Neuronal stem cell (in vitro differentiated cells): ENCODE results near the gene MTFR1L.
"Not testable (repeated sequence)": the region's sequence is repeated elsewhere in the genome, so short reads cannot be mapped to it uniquely, and the experiment has no call there.

ENCODE experiments used
- DNase-seq: peaks from one replicate; pipeline ENCODE4 v3.0.0-alpha.2; 2013; ENCODE audit warnings: low spot score
- H2AFZ ChIP-seq: one replicate; pipeline ENCODE4 v1.6.1; 2013; ENCODE audit warnings: mild to moderate bottlenecking, low read length, inconsistent platforms
- H2AK5ac ChIP-seq: 2 replicates; pipeline ENCODE4 v1.6.1; 2013; ENCODE audit warnings: low read depth, mild to moderate bottlenecking, inconsistent platforms, low read length, moderate library complexity, mixed read lengths
- H2BK120ac ChIP-seq: 2 replicates; pipeline ENCODE4 v1.6.1; 2013; ENCODE audit warnings: low read depth, mild to moderate bottlenecking, inconsistent platforms, low read length, moderate library complexity, mixed read lengths
- H2BK12ac ChIP-seq: one replicate; pipeline ENCODE4 v1.6.1; 2013; ENCODE audit warnings: low read length, inconsistent platforms
- H2BK15ac ChIP-seq: 2 replicates; pipeline ENCODE4 v1.6.1; 2013; ENCODE audit warnings: mild to moderate bottlenecking, low read length, inconsistent platforms, mixed read lengths
- H2BK5ac ChIP-seq: one replicate; pipeline ENCODE4 v1.6.1; 2013; ENCODE audit warnings: inconsistent platforms, mild to moderate bottlenecking, low read length, moderate library complexity
- H3K14ac ChIP-seq: one replicate; pipeline ENCODE4 v1.6.1; 2013; ENCODE audit warnings: low read length, inconsistent platforms
- H3K18ac ChIP-seq: 2 replicates; pipeline ENCODE4 v1.6.1; 2013; ENCODE audit warnings: low read length, inconsistent platforms
- H3K23ac ChIP-seq: 2 replicates; pipeline ENCODE4 v1.6.1; 2013; ENCODE audit warnings: low read depth, mild to moderate bottlenecking, mixed read lengths, low read length, inconsistent platforms; ENCODE audit not compliant: poor library complexity
- H3K27ac ChIP-seq: replicated peaks from 3 replicates; pipeline ENCODE4 v1.5.1; 2013; ENCODE audit warnings: low read length, inconsistent platforms
- H3K27me3 ChIP-seq, 3 experiments: 2 replicates each; pipeline ENCODE4 v1.6.1; 2013; ENCODE audit warnings: low read length in 3 of 3, mild to moderate bottlenecking in 2 of 3, inconsistent platforms in 1 of 3, low read depth in 1 of 3, mixed read lengths in 1 of 3, moderate library complexity in 1 of 3; ENCODE audit not compliant: control insufficient read depth in 3 of 3, insufficient read depth in 3 of 3
- H3K36me3 ChIP-seq, 2 donors: replicated peaks in 1 of 2; 2 replicates each; pipeline ENCODE4 v1.6.1; 2013; ENCODE audit warnings: low read length in 2 of 2; ENCODE audit not compliant: control insufficient read depth in 2 of 2, insufficient read depth in 2 of 2
- H3K4ac ChIP-seq: 2 replicates; pipeline ENCODE4 v1.6.1; 2013; ENCODE audit warnings: inconsistent platforms, mild to moderate bottlenecking, low read length, moderate library complexity
- H3K4me1 ChIP-seq, 2 donors: 1 replicate in 1 of 2; 2 replicates in 1 of 2; pipeline ENCODE4 v1.6.1; 2013; ENCODE audit warnings: low read length in 2 of 2, low read depth in 1 of 2; ENCODE audit not compliant: control insufficient read depth in 2 of 2, insufficient read depth in 1 of 2
- H3K4me2 ChIP-seq: one replicate; pipeline ENCODE4 v1.6.1; 2013; ENCODE audit warnings: mild to moderate bottlenecking, low read length, inconsistent platforms; ENCODE audit not compliant: insufficient read depth, poor library complexity, severe bottlenecking
- H3K4me3 ChIP-seq, 2 donors: 2 replicates each; pipeline ENCODE4 v1.5.1; 2013; ENCODE audit warnings: low read length in 2 of 2, mild to moderate bottlenecking in 2 of 2, inconsistent platforms in 1 of 2, moderate library complexity in 1 of 2
- H3K79me1 ChIP-seq: one replicate; pipeline ENCODE4 v1.6.1; 2013; ENCODE audit warnings: low read depth, mild to moderate bottlenecking, inconsistent platforms, low read length, moderate library complexity
- H3K9ac ChIP-seq: one replicate; pipeline ENCODE4 v1.6.1; 2013; ENCODE audit warnings: mild to moderate bottlenecking, low read depth, low read length, inconsistent platforms; ENCODE audit not compliant: poor library complexity
- H3K9me3 ChIP-seq, 2 donors: replicated peaks in 1 of 2; 2 replicates each; pipeline versions ENCODE3 to v1.6.1; 2013; ENCODE audit warnings: low read length in 2 of 2, mild to moderate bottlenecking in 2 of 2, inconsistent platforms in 1 of 2, low read depth in 1 of 2, mixed read lengths in 1 of 2, moderate library complexity in 1 of 2; ENCODE audit not compliant: control insufficient read depth in 2 of 2, insufficient read depth in 1 of 2
- H4K8ac ChIP-seq: one replicate; pipeline ENCODE4 v1.6.1; 2013; ENCODE audit warnings: low read depth, mild to moderate bottlenecking, inconsistent platforms, low read length, moderate library complexity
- H4K91ac ChIP-seq: one replicate; pipeline ENCODE4 v1.6.1; 2013; ENCODE audit warnings: low read length, low read depth, mild to moderate bottlenecking, inconsistent platforms; ENCODE audit not compliant: poor library complexity
- WGBS, 2 donors: extraction: QIAGEN DNeasy Blood & Tissue Kit; methylation state at CpG; one replicate each; pipeline ENCODE4 v1.1.7; 2013; ENCODE audit warnings: missing lambda C conversion rate in 2 of 2, mixed read lengths in 1 of 2; ENCODE audit not compliant: insufficient read length in 2 of 2, insufficient replicate concordance in 1 of 2; ENCODE audit errors: extremely low coverage in 2 of 2; 5-methylcytosine and 5-hydroxymethylcytosine counted together

The MTFR1L gene

GRCh38 chr1:25837262-25837875 is 17.6 kb downstream of the MTFR1L start:
- Histone ChIP-seq H2BK5ac (no peak overlapping the region), H2BK120ac (no peak overlapping the region), H3K4ac (no peak overlapping the region), H3K4me1 (no peaks in the 10 kb centered on the region), H2BK15ac (no peak overlapping the region), H3K27ac (no peak overlapping the region), H4K91ac (no peak overlapping the region), H2AK5ac (no peak overlapping the region), H3K79me1 (no peaks in the 10 kb centered on the region), H3K9ac (no peak overlapping the region), H3K36me3 (peaks cover 11 to 47% of the 10 kb centered on the region in 2 donors), H3K27me3 (no peaks in the 10 kb centered on the region), H2BK12ac (no peak overlapping the region), H3K9me3 (no peaks in the 10 kb centered on the region), H3K4me3 (no peak overlapping the region), H2AFZ (no peak overlapping the region), H3K23ac (no peak overlapping the region), H3K4me2 (no peak overlapping the region), H3K18ac (no peak overlapping the region), H4K8ac (no peak overlapping the region), H3K14ac (no peak overlapping the region)
- DNase-seq: no peak
- WGBS, 2 donors: no CpG with 5 or more reads among the region's 1 CpG

GRCh38 chr1:25839808-25840207 is 20.1 kb downstream of the MTFR1L start:
- not testable (repeated sequence) for H2BK12ac ChIP-seq, H3K79me1 ChIP-seq, H3K4me2 ChIP-seq, H2AK5ac ChIP-seq, H2AFZ ChIP-seq, H3K23ac ChIP-seq, H3K27me3 ChIP-seq, H3K27ac ChIP-seq, H4K91ac ChIP-seq, H3K4me1 ChIP-seq, H3K14ac ChIP-seq, H3K9me3 ChIP-seq, H3K4me3 ChIP-seq, H3K9ac ChIP-seq, H2BK120ac ChIP-seq, H2BK5ac ChIP-seq, DNase-seq, H4K8ac ChIP-seq, H3K4ac ChIP-seq, H2BK15ac ChIP-seq, H3K18ac ChIP-seq
- WGBS, 2 donors: 100% methylated on average over 1 of the region's 4 CpGs; no CpG with 5 or more reads in 1 of the 2 donors
- peaks cover 3 to 24% of the 10 kb centered on the region in 2 donors for H3K36me3 ChIP-seq

- H4K8ac ChIP-seq: no peak overlapping the region
- no peak overlapping the region for H3K18ac ChIP-seq
- H3K4ac ChIP-seq: no peak overlapping the region
- DNase-seq: no peak
- H2BK120ac ChIP-seq: no peak overlapping the region
- H2BK5ac ChIP-seq: no peak overlapping the region
- no peaks in the 10 kb centered on the region for H3K36me3 ChIP-seq
- H2AFZ ChIP-seq: no peak overlapping the region
- H3K4me3 ChIP-seq: no peak overlapping the region
- no CpG with 5 or more reads among the region's 3 CpGs for WGBS, 2 donors
- no peaks in the 10 kb centered on the region for H3K27me3 ChIP-seq
- no peak overlapping the region for H2BK15ac ChIP-seq
- H4K91ac ChIP-seq: no peak overlapping the region
- H3K79me1 ChIP-seq: no peaks in the 10 kb centered on the region
- H2BK12ac ChIP-seq: no peak overlapping the region
- no peak overlapping the region for H3K14ac ChIP-seq
- H3K4me2 ChIP-seq: no peak overlapping the region
- no peak overlapping the region for H3K23ac ChIP-seq
- H3K9me3 ChIP-seq: no peaks in the 10 kb centered on the region
- H3K4me1 ChIP-seq: peaks cover 0 to 2% of the 10 kb centered on the region in 2 donors
- no peak overlapping the region for H3K27ac ChIP-seq
- no peak overlapping the region for H2AK5ac ChIP-seq
- H3K9ac ChIP-seq: no peak overlapping the region
These were observed 23.7 kb downstream of the MTFR1L start for GRCh38 chr1:25843483-25843882.

- Histone ChIP-seq H2AFZ (no peak overlapping the region), H2AK5ac (no peak overlapping the region)
- 100% methylated on average over 1 of the region's 3 CpGs for WGBS, 2 donors
These were observed 25.0 kb downstream of the MTFR1L start for GRCh38 chr1:25844536-25845337.

More at GRCh38 chr1:25844536-25845337, 25.0 kb downstream of the MTFR1L start:
- no peak overlapping the region for H3K9ac ChIP-seq
- no peaks in the 10 kb centered on the region for H3K79me1 ChIP-seq
- no peak overlapping the region for H3K4me3 ChIP-seq
- H2BK120ac ChIP-seq: no peak overlapping the region
- no peak overlapping the region for H3K27ac ChIP-seq
- H4K91ac ChIP-seq: no peak overlapping the region
- H3K18ac ChIP-seq: no peak overlapping the region
- DNase-seq: no peak
- H3K23ac ChIP-seq: no peak overlapping the region
- no peak overlapping the region for H2BK5ac ChIP-seq
- peaks cover 0 to 4% of the 10 kb centered on the region in 2 donors for H3K4me1 ChIP-seq
- no peak overlapping the region for H3K4me2 ChIP-seq
- no peak overlapping the region for H4K8ac ChIP-seq
- no peak overlapping the region for H3K4ac ChIP-seq
- H3K14ac ChIP-seq: no peak overlapping the region
- H2BK12ac ChIP-seq: no peak overlapping the region
- no peak overlapping the region for H2BK15ac ChIP-seq
- no peaks in the 10 kb centered on the region for H3K36me3 ChIP-seq
- H3K27me3 ChIP-seq: no peaks in the 10 kb centered on the region
- no peaks in the 10 kb centered on the region for H3K9me3 ChIP-seq
